Endothelial cell of umbilical vein (primary cell): Measurements from ENCODE around the gene CBL.
A peak's percentile ranks its signal among the peaks of the same experiment; 100 is the strongest.

Experiments used
- EZH2 ChIP-seq: IDR thresholded peaks from 2 replicates; pipeline ENCODE4 v1.6.1; 2012; ENCODE audit warnings: borderline replicate concordance, low read depth, mild to moderate bottlenecking, moderate library complexity, low read length, inconsistent platforms; ENCODE audit not compliant: severe bottlenecking
- JUN ChIP-seq: IDR thresholded peaks from 2 replicates; pipeline ENCODE4 v1.6.1; 2011; ENCODE audit warnings: borderline replicate concordance, low read depth; ENCODE audit not compliant: insufficient read length, insufficient read depth
- POLR2AphosphoS5 ChIP-seq: IDR thresholded peaks from 2 replicates; pipeline ENCODE4 v1.6.1; 2012; ENCODE audit warnings: low read depth, mild to moderate bottlenecking, control low read depth, low read length, moderate library complexity; ENCODE audit not compliant: insufficient read depth
- TF ChIP-seq, protein P1 (sequence below): IDR thresholded peaks from 2 replicates; pipeline ENCODE4 v1.6.1; 2011; ENCODE audit not compliant: insufficient read depth, insufficient read length
- TF ChIP-seq, protein P2 (sequence below), 2 donors: IDR thresholded peaks; 1 replicate in 1 of 2; 2 replicates in 1 of 2; pipeline ENCODE4 v1.5.1; 2011; ENCODE audit warnings: low read length in 2 of 2, mild to moderate bottlenecking in 2 of 2, moderate library complexity in 2 of 2, control low read depth in 1 of 2, inconsistent platforms in 1 of 2, low read depth in 1 of 2; ENCODE audit not compliant: insufficient read depth in 1 of 2; ENCODE audit errors: extremely low read depth in 1 of 2

DNA sequence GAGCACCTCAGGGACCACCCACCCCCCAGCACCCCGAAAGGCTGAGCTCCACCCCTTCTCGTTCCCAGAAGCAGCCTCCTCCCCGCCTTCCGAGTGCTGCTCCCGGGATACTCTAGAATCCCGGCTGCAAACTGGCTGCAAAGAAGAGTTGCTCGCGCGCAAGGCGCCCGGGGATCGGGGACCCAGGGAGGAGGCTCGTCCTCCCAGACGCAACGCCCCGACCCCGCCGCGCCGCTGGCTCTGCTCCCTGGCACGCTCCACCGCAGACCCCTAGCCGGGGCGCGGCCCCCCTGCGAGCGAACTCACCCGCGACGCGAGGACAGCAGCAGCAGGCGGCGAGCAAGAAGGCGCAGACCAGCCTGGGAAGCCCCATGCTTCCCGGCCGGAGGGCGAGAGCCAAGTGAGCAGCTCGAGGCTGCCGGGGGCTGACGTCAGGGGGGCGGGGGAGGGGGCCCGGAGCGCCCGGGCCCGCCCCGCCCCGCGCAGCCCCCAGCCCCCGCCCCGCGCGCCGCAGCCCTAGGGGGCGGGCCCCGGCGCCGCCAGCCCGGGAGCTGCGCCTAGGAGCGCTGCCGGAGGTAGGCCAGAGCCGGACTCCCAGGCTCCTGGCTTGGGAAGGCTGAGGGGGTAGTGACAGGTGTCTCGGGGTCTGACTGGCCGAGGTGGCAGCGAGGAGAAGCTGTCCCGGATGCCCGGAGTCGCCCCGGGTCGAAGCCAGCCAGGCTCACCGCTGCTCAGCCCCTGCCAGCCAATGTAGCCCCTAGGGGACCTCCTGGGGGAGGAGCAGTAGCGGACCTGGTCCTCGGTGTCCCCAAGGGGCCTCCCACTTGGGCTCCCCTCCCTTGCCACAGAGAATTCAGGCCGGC lies 110.8 kb downstream of the CBL start, which contains the start of gene MCAM:
- TF ChIP-seq, protein P1, sequence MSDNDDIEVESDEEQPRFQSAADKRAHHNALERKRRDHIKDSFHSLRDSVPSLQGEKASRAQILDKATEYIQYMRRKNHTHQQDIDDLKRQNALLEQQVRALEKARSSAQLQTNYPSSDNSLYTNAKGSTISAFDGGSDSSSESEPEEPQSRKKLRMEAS = no peak
- TF ChIP-seq EZH2 (no peak), POLR2AphosphoS5 (peak; percentile 96), JUN (no peak)
- TF ChIP-seq, protein P2, sequence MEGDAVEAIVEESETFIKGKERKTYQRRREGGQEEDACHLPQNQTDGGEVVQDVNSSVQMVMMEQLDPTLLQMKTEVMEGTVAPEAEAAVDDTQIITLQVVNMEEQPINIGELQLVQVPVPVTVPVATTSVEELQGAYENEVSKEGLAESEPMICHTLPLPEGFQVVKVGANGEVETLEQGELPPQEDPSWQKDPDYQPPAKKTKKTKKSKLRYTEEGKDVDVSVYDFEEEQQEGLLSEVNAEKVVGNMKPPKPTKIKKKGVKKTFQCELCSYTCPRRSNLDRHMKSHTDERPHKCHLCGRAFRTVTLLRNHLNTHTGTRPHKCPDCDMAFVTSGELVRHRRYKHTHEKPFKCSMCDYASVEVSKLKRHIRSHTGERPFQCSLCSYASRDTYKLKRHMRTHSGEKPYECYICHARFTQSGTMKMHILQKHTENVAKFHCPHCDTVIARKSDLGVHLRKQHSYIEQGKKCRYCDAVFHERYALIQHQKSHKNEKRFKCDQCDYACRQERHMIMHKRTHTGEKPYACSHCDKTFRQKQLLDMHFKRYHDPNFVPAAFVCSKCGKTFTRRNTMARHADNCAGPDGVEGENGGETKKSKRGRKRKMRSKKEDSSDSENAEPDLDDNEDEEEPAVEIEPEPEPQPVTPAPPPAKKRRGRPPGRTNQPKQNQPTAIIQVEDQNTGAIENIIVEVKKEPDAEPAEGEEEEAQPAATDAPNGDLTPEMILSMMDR (IDR thresholded peaks at IDR 0.05; ENCODE audit: extremely low read depth in 1 of 2, insufficient read depth in 1 of 2, low read depth in 1 of 2, low read length in 2 of 2) = no peak
